Fibroblast of skin of right quadriceps (primary cell): ENCODE results near the gene ZFHX3.

Source experiments
- DNase-seq: peaks from one replicate; pipeline ENCODE4 v3.0.0-alpha.2; 2013

ZFHX3 gene

GRCh38 chr16:73037845-73038570, 9.9 kb downstream of the ZFHX3 start:
- DNase-seq: no peak

- DNase-seq: no peak
Observed at GRCh38 chr16:73037331-73037745, 10.6 kb downstream of the ZFHX3 start.

- peak; percentile 48 for DNase-seq
Observed at GRCh38 chr16:73036074-73036826, 11.7 kb downstream of the ZFHX3 start.

DNA sequence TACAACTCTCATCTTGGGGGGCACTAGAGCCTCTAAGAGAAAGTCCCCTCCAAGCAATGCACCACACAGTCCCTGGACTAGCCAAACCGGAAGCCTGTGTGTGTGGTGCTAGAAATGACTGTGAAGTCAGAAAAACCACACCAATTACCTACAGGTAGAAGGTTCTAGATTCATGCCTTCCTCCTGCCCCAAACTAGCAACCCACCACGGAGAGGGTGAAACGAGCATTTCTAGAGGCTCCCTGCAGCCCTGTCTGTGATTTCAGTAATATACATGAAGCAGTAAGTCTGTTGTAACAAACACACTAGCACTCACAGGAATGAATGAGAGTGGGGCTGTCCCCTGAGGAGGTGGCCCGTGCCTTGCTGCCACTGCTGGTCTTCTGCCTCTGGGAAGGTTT, 13.6 kb downstream of the ZFHX3 start:
- no peak for DNase-seq

DNA sequence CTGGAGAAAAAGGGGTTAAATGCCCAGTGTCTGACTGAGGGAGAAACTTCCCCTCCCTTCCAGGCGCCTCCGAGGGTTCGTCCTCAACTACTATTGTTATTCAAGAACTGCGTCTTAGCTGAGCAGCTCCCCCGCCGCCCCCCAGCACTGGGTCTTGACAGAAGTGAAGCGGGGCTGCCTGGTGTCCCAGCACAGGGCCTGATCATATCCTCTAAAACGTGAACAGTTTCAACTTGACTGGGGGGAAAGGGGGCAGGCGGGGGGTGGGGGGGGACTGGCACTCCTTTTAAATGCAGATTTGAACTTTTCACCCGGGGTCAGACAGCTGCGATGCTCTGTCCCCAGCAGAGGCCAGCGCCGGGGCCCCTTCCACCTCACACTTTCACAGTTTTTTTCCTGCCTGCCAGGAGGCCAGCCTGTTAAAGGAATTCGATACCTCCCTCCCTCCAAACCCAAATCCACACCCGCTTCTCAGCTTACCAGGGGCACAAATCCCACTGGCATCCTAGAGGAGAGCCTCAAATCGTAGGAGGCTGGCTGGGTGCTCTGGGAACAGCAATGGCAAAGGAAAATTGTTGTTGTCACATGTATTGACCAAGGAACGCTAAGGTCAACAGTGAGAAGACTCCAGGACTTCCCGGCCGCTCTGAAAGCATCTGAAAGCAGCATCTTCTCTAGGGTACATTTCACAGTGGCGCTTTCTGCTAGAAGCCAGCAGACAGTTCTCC, 14.5 kb downstream of the ZFHX3 start:
- DNase-seq: no peak

DNA sequence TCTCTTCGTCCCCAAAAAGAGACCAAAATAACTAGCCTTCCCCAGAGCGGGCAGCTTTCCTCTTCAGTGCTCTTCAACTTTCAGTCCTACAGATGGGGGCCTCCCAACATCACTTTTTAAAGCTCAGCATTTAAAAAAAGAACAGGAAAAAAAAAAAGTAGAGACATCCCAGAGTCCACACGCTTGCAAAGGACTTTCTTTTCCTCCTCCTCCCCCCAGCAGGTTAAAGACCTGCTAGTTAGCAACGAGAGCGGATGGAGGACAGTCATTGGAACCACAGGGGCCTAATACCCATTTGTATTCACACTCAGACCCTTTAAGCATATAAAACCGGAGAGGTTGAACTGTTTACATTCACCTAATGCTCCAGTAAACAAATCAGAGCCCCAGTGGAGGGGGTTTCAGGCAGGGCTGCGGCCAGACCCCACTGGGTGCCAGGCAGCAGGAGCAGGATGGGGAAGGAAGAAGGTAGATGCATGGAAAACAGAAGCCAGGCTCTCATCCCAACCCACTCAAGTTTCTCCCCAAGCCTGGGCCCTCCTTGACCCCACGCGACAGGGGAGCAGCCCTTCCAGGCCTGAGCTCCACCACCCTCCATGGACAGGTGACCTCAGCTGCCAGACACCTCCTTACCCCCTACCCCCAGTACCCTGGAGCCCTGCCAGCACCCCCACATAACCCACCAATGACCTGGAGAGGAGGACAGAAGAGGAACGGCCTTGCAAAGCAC, 15.2 kb downstream of the ZFHX3 start:
- no peak for DNase-seq

GRCh38 chr16:73031984-73032383, 15.9 kb downstream of the ZFHX3 start:
- no peak for DNase-seq

DNA sequence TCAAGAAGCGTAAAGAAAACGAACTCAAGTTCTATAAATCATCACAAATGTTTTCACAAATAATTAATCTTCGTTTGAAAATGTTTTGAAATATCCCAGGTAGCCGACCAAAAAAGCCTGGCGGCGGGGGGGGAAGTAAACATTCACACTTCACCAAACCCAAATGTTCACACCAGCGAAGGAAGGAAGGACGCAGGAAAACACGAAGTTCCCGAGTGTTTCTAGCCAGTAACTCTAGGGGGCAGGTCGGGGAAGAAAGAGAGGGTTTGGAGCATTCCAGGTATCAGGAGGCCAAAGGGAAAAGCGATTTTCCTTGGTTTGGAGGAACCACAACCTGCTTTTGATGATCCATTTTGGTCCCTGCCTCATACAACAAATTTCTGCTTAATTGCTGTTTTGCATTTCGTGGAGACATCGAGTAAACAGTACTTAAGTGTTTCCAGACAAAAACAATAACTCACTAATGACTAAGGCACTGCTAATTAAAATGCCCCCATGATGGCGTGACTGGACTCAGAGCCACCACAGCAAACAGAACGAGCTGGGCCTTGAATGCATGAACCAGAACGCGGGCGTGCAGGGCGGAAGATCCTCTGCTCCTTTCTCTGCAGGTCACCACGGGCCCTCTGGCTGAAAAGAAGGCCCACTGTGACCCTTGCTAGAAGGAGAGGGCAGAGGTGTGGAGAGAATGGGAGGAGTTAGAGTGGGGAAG, 16.6 kb downstream of the ZFHX3 start:
- peak; percentile 55 for DNase-seq

- no peak for DNase-seq
Observed at GRCh38 chr16:73028721-73029361, 19.1 kb downstream of the ZFHX3 start.

DNA sequence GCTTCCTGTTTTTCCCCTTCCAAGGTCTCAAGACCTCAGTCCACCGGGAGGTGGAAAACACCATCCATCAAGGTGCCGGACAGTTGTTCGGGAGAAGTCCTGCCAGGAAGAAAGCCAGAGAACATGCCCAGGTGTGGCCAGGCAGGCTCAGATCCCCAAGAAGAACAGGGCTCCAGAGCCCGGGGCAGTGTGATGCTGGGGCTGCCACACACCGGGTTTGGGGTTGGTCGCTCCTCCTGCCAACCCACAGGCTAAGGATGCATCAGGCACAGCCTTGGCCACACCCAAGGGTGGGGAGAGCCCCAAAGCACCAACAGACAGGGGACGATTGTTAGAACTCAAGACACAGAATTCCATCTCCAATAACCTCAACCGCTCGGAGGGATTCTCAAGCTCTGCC, 19.7 kb downstream of the ZFHX3 start:
- DNase-seq: no peak

- DNase-seq: no peak
Observed at GRCh38 chr16:73027685-73028111, 20.2 kb downstream of the ZFHX3 start.

GRCh38 chr16:73026754-73027684, 20.9 kb downstream of the ZFHX3 start:
- DNase-seq: no peak

DNA sequence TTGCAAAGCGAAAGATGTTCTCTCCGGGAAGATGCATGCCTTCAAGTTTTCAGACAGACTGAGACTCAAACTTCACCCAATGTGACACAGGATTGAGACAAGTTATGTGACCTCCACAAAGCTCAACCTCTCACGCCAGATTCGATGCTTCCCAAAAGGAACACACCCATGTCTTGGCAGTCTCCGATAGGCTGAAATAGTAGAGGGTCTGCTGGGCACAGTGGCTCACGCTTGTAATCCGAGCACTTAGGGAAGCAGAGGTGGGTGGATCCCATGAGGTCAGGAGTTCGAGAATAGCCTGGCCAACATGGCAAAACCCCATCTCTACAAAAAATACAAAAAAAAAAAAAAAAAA, 22.1 kb downstream of the ZFHX3 start:
- no peak for DNase-seq

GRCh38 chr16:73025151-73025855, 22.6 kb downstream of the ZFHX3 start:
- DNase-seq: peak; percentile 46

GRCh38 chr16:73024571-73025105, 23.3 kb downstream of the ZFHX3 start:
- DNase-seq: no peak

GRCh38 chr16:73023752-73024570, 24.0 kb downstream of the ZFHX3 start:
- DNase-seq: no peak

DNA sequence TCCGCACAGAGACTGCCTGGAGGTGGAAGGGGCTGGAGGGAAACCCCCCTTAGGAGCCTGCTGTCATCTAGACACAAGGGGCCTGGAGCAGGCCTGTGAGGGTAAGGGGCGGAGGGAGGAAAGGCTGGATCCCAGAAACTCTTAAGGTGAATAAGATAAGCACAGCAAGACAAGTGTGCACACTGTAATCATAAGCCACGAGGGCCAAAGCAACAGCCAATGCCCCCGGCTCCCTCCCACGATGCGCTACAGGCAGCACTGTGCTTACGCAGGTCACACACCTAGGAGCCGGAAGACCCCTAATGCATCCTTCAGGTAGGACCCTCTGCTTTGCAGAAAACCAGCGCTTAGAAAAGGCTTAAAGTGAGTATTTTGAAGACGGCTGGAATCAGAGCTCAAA, 24.6 kb downstream of the ZFHX3 start:
- DNase-seq: no peak

DNA sequence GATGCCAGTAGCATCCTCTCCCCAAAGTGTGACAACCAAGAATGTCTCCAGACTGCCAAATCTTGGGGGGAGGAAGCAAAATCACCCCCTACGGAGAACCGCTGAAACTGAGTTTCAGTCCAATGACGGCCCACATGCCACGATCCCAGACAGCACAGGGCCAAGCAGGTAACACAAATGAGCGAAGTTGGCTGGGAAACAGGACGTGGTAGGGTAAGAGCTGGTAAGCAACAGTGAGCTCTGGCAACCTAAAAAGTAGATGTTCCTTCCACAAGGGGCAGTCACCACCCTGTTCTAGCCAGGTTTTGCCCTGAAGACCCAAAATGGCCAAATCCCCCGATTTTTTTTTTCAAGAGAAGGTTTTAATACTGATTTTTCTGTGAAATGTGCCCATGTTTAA, 25.4 kb downstream of the ZFHX3 start:
- DNase-seq: no peak
